Activated gamma-delta T cell (primary cell): Measurements from ENCODE around the gene FCN1.
"Not testable (repeated sequence)": the region's sequence is repeated elsewhere in the genome, so short reads cannot be mapped to it uniquely, and the experiment has no call there.

Experiments used
- DNase-seq: peaks from one replicate; lab custom pipeline; 2025; lab: John Stamatoyannopoulos, UW

Gene FCN1

DNA sequence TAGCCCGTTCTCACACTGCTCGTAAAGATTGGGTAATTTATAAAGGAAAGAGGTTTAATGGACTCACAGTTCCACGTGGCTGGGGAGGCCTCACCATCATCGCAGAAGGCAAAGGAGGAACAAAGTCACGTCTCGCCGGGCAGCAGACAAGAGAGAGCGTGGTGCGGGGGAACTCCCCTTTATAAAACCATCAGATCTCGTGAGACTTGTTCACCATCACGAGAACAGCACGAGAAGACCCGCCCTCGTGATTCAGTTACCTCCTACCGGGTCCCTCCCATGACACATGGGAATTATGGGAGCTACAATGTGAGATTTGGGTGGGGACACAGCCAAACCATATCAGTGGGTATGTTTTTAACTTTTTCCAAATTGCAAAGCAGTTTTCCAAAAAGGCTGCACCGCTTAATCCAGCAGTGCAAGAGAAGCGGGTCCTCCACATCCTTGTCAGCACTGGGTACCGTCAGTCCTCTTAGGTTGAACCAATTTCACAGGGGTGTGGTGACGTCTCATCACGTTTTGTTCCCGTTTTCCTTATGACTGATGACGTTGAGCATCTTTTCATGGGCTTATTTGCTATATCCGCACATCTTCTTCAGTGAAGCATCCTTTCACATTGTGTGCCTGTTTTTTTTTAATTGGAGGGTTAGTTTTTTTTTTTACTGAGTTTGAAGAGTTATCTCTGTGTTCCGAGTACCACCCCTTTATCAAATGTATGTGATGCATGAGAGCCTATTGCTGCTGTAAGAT lies 45.1 kb downstream of the FCN1 start:
- no peak for DNase-seq

DNA sequence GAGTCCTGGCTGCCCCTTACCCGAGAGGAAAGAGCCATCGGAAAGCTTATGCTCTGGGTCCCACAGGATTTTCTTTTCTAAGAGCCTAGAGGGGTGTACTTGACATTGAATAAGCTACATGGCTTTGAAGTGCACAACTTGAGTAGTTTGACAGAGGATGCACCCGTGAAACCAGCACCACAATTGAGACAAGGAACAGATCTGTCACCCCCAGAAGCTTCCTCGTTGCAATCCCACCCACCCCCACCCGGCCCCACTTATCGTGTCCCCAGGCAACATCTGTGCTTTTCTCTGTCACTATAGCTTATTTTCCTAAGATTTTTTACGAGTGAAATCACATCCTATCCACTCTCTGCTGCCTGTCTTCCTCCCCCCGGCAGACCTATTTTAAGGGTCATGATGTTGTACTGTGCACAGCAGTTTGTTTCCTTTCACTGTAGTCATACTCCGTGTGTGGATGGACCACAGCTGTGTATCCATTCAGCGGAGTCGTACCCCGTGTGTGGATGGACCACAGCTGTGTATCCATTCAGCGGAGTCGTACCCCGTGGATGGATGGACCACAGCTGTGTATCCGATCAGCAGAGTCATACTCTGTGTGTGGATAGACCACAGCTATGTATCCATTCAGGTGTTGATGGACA lies 45.9 kb downstream of the FCN1 start:
- DNase-seq: no peak

DNA sequence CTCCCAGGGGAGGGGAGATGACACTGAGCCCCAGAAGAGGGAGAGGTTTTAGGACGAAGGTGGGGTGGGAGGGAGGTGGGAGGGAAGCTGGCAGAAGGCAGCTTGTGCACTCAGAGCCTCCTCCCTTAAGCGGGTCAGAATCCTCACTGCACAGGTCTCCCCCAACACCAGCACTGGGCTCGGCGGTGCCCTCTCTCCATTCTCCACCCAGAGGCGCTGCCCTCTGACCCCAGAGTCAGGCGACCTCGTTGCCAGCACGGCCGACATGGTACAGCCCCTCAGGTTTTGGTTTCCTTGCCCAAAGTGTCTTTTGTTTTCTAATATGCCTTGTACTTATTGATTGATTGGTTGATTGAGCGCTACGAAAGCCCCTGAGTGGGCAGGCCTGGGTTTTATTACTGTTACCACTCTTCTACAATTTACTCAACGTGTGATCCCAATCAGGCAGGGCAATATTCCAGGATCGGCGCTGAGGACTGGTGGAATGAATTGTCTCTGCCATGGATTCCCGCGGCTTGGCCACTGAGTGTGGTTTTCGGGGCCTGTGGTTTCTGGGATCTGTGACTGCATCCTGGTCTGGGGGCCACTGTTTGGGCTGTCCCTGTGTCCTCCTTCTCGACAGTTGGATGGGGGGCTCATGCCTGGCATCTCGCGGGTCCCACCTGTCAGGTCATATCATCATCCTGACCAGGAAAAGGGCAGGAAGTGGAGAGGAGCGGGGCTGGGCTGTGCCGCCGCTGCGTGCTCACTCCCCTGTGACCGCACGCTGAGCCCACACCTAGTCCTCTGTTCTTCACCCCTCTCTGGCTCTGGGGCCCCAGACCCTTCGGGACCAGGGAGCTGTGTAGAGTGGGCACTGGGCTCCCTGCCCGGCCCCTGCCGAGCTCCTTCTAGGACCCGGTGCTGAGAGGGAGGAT lies 46.7 kb downstream of the FCN1 start:
- DNase-seq: no peak

DNA sequence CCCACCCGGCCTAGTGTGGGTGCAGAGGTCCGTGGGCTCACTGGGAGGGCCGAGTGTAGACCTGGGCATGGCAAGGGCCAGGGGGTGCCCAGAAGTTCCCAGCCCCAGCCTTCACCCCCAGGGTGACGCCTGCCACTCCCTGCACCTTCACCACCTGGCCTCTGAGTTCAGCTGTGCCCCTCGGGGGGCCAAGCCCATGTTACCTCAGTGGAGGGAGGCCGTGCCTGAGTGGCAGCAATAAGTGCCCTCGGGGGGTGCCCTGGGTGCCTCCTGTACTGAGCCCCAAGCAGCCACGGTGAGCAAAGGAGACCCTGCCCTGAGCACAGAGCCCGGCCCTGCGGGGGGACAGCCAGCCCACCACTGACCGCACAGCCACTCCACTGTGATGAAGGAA lies 47.4 kb downstream of the FCN1 start:
- DNase-seq: no peak

DNA sequence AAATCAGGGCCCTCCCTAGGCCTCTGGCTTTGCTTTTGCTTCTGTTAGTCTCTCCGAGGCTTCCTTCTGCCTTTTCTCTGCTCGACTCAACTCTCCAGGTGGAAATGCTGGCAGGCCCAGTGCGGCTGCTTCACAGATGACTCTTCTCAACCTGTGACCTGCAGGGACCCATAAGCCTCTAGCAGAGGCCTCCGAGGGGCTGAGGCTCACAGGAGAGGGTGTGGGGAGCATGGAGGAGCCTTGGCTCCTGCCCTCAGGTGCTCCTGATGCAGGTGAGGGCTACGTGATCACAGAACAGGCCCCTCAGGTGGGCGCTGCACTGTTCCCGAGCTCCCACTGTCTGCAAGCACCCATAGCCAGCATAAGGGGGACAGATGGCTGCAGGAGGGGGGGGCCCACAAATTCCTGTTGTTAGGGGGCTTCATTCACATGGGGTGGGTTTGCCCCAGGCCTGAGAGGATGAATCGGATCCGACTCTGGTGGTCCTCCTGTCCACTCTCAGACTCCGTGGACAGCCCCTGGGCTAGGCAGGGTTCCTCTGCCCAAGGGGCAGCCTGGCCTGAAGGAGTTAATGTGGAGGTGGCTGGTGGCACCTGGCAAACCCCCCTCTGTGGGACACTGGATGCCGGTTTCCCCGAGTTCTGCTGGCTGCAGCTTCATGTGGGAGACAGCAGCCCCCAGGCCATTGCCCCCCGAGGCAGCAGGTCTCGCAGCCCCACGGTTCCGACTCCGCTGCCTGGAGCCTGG lies 48.0 kb downstream of the FCN1 start:
- no peak for DNase-seq

DNA sequence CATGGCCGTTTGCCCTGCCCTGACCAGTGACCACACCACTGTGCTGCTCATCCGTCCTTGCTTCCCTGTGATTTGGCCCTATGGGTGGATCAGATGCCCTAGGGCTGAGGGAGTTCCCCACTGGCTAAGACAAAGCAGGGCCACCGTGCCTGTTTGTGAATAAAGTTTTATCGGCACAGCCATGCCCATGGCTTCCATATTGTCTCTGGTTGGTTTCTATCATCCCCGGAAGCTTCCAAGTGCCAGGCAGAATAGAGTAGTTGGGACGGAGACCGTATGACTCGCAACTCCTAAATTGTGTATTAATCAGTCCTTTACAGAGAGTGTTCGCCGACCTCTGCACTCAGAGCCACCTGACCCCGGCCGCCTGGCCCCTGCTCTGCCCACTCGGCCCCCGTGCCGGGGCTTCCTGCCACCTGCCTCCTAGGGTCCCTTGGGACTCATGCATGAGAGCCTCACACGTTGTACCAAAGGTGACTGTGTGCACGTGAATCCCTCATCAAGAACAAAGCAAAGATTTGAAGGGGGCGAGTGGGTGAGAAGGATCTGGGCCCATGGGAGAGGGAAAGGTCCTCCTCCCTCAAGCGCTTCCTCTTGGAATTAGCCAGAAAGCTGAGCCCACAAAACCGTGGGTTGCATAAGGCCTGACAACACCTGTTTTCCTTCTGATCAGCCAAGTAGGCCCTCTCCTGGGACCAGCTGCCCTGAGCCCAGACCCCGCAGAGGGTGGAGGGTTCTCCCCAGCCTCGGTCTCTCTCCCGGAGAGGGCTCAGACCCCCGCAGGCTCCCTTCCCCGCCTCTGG lies 48.8 kb downstream of the FCN1 start:
- no peak for DNase-seq

DNA sequence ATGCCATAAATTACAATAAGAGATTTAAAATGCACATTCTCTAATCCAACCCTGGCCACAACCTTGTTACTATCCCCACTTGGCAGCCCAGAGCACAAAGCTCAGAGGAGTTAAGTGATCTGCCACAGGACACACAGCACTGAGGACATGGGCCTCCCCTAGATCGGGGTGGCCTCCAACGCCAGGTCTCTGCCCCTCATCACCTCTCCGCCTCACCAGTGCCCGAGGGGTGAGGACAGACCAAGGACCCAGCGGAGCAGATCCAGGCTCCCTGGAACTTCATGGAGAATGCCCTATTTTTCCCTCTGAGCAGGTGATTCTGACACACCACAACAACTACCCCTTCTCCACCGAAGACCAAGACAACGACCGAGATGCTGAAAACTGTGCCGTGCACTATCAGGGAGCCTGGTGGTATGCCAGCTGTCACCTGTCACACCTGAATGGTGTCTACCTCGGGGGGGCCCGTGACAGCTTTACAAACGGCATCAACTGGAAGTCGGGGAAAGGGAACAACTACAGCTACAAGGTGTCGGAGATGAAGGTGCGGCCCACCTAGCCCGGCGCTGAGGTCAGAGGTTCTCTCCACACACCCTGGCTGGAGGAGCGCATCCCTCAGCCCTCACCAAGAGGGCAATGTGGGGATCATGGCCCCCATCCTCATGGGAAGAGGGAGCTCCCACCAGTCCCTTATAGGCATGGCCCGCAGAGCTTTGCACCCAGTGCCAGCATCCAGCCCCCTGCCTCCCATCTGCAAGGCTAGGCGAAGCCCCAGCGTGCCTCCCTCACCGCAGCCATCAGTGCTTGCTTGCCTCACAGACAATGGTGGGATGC lies 49.6 kb downstream of the FCN1 start:
- no peak for DNase-seq

DNA sequence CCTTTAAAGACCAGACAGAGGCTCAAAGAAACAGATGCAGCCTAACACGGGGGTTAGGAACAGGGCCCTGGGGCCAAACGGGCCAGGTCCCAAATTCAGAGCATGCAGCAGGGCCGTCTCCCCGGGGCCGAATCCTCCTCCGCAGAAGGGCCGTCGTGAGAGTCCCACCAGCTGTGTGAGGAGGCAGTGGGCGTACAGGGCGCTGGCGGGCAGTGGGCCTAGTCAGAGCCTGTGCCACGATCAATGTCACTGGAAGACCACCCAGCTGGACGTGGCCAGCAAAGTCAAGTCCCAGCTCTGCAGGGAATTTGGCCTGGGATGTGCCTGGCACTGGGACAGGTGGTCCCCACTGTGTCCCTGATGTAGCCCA lies 52.9 kb downstream of the FCN1 start:
- DNase-seq: no peak

DNA sequence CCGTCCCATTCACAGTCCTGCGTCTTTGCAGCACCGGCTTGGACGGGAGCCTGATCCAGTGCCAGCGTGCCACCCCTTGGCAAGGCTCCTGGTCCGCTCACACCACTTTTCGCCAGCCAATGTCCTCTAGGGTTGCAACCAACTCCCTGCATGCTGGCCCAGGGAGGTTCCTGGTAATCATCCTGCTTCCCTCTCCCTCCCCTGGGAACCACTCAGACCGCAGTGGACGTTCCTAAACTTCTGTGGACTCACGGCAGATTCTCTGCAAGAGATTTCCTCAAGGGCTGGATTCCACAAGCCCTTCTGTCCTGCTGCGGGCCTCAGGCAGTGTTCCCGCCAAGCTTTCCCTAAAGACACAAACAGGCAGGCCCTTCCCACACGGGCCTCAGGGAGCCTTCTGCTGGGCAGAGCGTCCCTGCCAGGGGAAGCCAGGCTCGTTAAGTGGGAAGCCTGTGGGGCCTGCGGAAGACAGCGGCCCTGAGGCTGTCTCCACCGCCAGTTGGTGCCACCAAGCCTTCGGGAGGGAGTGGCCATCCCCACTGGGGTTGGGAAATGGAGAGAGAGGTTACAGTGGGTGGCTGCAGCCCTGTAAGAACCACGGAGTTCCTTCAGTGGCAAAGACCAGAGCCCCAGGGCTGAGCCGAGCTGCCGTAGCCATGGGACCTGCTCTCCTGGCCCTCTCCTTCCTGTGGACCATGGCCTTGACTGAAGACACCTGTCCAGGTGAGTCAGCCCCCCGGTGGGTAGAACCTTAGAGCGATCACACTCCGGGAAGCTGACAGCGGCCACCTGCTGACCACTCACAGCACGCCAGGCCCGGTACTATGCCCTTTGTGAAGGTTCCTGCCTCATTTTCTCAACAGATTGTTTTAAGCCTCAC lies 53.5 kb downstream of the FCN1 start:
- no peak for DNase-seq

DNA sequence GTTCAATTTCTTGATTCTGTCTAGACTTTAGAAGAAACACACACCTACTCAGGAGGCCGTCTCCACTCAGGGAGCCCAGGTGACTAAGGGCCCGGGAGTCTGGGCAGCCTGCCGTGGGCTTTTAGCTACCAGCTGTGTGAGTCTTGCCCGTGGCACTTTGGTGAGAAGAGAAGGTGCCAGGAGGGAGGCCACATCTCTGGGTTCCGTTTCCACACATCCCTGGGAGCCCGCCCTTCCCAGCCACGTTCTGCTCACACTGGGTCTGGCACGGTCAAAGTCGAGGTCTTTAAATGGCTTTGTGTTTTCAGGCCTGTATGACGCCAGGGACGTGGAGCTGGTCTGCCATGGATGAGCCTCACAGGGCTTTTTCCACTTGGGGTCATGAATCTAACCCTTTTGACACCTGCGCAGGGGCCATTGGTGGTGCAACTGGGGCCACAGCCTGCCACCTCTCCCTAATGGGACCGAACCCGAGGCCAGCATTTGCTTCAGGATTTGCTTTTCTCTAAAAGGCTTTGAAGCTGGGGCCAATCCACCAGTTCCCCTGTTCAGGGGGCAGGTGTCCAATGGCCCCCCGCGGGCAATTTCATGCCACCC lies 54.3 kb downstream of the FCN1 start:
- no peak for DNase-seq

DNA sequence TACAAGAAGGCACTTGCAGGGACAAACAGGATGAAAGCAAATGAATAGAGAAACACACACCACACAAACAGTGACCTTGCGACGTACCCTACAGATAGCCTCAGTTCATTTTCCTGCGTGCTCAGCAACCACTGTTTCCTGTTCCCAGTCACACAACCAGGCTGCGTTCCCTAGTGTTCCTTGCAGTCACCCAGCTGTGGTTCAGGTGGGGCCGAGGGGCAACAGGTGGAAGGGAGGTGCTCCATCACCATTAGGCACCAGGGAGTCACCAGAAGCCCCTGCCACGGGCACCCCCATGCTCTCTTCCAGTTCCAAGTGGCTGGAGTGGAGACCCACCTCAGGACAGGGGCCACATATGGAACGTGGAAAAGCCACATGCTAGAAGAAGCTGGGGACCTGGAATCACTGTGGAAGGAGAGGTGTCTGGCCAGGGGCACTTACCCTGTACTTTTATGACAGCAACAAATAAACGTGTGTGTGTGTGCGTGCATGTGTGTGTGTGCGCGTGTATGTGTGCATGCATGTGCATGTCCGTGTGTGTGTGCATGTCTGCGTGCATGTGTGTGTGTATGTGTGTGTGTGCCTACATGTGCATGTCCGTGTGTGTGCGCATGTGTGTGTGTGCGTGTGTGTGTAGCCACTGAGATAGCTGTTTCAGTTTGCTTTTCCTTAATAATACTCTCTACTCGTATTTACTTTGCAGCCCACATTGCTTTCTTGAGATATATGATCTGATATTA lies 55.9 kb downstream of the FCN1 start:
- DNase-seq: no peak

DNA sequence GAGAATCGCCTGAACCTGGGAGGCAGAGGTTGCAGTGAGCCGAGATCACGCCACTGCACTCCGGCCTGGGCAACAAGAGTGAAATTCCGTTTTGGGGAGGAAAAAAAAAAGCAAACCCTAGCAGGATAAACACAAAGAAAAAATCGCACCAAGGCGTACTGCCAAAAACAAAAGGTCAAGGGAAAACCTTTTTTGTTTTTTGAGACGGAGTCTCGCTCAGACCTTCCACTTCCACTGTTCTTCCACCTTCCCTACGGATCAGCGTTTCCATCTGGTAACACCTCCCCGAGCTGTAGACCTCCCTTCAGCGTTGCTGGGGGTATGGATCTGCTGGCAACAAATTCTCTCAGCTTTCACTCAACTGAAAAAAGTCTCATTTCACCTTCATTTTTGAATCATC lies 57.2 kb downstream of the FCN1 start:
- no peak for DNase-seq

DNA sequence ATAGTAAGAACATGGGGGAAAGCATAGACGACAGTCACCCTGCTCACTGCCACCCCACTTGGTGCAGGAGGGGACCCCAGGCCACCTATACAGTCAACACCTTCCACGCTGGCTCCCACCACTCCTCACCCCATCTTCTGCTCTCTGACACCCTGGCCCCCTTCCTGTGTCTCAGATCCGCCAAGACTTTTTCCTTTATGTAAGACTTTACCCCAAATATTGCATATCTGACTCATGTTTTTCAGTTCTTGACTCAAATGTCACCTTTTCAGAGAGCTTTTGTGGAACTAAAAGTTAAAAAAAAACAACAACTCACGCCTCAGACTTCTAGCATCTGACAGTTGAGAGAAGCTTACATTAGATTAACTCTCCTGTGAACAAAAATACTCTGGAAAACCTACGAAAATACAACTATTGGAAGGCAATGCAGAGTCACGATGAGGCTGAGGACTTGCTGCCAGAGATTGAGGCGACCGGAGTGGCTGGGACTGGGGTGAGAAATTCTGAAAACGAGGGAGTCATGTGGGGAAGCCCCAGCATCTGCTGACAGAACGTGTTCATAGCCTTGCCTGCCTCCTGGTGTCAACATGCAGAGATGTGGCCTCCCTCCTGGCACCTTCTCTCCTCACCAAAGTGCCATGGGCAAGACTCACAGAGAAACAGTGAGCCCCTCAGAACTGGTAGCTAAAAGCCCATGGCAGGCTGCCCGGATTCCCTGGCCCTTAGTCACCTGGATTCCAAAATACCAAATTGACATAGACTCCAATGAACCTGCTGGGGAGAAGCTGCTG lies 59.5 kb downstream of the FCN1 start:
- no peak for DNase-seq

DNA sequence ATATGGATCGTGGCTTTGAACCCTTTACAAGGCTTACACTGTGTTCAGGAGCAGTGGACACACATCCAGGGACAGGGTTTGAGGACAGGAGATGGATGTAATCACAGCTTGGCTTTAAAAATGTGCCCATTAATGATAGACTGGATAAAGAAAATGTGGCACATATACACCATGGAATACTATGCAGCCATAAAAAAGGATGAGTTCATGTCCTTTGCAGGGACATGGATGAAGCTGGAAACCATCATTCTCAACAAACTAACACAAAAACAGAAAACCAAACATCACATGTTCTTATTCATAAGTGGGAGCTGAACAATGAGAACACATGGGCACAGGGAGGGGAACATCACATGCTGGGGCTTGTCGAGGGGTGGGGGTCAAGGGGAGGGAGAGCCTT lies 60.3 kb downstream of the FCN1 start:
- DNase-seq: not testable (repeated sequence)

DNA sequence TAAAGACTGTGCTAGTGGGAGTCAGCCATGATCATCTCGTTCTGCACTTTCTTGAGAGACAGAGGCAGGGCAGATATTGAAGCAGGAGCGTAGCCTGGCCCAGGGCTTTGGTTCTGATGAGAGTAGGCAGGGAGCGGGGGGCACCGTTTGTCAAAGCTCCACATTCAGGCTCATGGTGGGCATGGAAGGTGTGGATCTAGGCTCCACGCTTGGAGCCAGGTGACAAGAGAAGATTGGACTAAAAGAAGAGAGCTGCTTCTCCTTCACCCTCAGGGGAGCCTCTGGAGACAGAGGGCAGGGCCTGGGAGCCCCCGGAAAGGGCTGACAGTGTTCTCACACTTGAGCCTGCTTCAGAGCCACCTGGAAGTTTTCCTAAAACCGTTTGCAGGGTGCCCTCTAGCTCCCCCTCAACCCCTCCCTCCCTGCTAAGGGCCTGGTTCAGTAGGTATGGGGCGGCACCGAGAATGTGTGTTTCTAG lies 61.8 kb downstream of the FCN1 start:
- DNase-seq: no peak
